GM23338 (cell line): ENCODE measurements around the gene SDR42E2. TPM values are rescaled to one million over a fixed set of nuclear protein-coding genes. Genes with fewer than 3 reads are reported as not detected.

Experiments used
- ATAC-seq: fragments of 200-7000 bp; cut with Tn5 transposase; 3 replicates; pipeline ENCODE4 v1.9.1; 2020
- DNase-seq: peaks from one replicate; pipeline ENCODE4 v3.0.0-alpha.2; 2015; ENCODE audit warnings: low spot score
- H2AFZ ChIP-seq: fragments of 200-600 bp; sonication (generic); 2 replicates; pipeline ENCODE4 v1.8.0; 2016; ENCODE audit warnings: antibody characterized with exemption, mild to moderate bottlenecking, moderate library complexity
- H3F3A ChIP-seq: fragments of 200-600 bp; sonication (generic); replicated peaks from 2 replicates; pipeline ENCODE4 v1.8.0; 2017; ENCODE audit warnings: antibody characterized with exemption, mixed run types, low read depth
- H3K27ac ChIP-seq: fragments of 200-600 bp; sonication (generic); 2 replicates; pipeline ENCODE4 v1.6.1; 2016; ENCODE audit warnings: low read depth
- H3K27me3 ChIP-seq: fragments of 200-600 bp; sonication (generic); 2 replicates; pipeline ENCODE4 v1.8.0; 2016; ENCODE audit warnings: mild to moderate bottlenecking, mixed run types, moderate library complexity; ENCODE audit not compliant: insufficient read depth
- H3K36me3 ChIP-seq: fragments of 200-600 bp; sonication (generic); 2 replicates; pipeline ENCODE4 v1.8.0; 2016; ENCODE audit warnings: mild to moderate bottlenecking; ENCODE audit not compliant: insufficient read depth
- H3K4me1 ChIP-seq: fragments of 200-600 bp; sonication (generic); 2 replicates; pipeline ENCODE4 v1.8.0; 2016; ENCODE audit warnings: mild to moderate bottlenecking, moderate library complexity; ENCODE audit not compliant: insufficient read depth
- H3K4me2 ChIP-seq: fragments of 200-600 bp; sonication (generic); 2 replicates; pipeline ENCODE4 v1.7.1; 2017; ENCODE audit warnings: mixed run types
- H3K4me3 ChIP-seq: fragments of 200-600 bp; sonication (generic); 2 replicates; pipeline ENCODE4 v1.6.1; 2016; ENCODE audit warnings: mixed run types
- H3K79me2 ChIP-seq: fragments of 200-600 bp; sonication (generic); replicated peaks from 2 replicates; pipeline ENCODE4 v1.8.0; 2017; ENCODE audit warnings: mild to moderate bottlenecking; ENCODE audit not compliant: insufficient read depth
- H3K9me2 ChIP-seq: fragments of 200-600 bp; sonication (generic); 2 replicates; pipeline ENCODE4 v1.8.0; 2017; ENCODE audit not compliant: insufficient read depth
- H4K20me1 ChIP-seq: fragments of 200-600 bp; sonication (generic); replicated peaks from 2 replicates; pipeline ENCODE4 v1.8.0; 2017; ENCODE audit warnings: mild to moderate bottlenecking; ENCODE audit not compliant: insufficient read depth
- H3K27ac Mint-ChIP-seq: 2 replicates; pipeline ENCODE4 v1.8.0; 2020; ENCODE audit warnings: inconsistent platforms, mild to moderate bottlenecking, moderate library complexity, mixed read lengths
- H3K27me3 Mint-ChIP-seq: 3 replicates; pipeline ENCODE4 v1.8.0; 2022; ENCODE audit warnings: low read depth, mild to moderate bottlenecking, moderate library complexity, mixed read lengths, inconsistent platforms; ENCODE audit not compliant: insufficient read depth, poor library complexity
- H3K36me3 Mint-ChIP-seq: 3 replicates; pipeline ENCODE4 v1.8.0; 2021; ENCODE audit warnings: low read depth, mild to moderate bottlenecking, inconsistent platforms, moderate library complexity, mixed read lengths
- H3K4me1 Mint-ChIP-seq: 3 replicates; pipeline ENCODE4 v1.8.0; 2020; ENCODE audit warnings: mild to moderate bottlenecking, inconsistent platforms, mixed read lengths
- H3K4me3 Mint-ChIP-seq: 3 replicates; pipeline ENCODE4 v1.8.0; 2021; ENCODE audit warnings: moderate library complexity, mild to moderate bottlenecking, inconsistent platforms, mixed read lengths
- H3K9me3 Mint-ChIP-seq: 3 replicates; pipeline ENCODE4 v1.8.0; 2020; ENCODE audit warnings: moderate library complexity, mild to moderate bottlenecking, inconsistent platforms, mixed read lengths
- CREB1 ChIP-seq: fragments of 250-450 bp; sonication (Bioruptor Pico); IDR thresholded peaks from 2 replicates; pipeline ENCODE4 v1.5.0; 2020; ENCODE audit warnings: low read depth, mild to moderate bottlenecking, moderate library complexity
- JUNB ChIP-seq: IDR thresholded peaks from one replicate; pipeline ENCODE4 v1.6.1; 2016; ENCODE audit warnings: antibody characterized with exemption; ENCODE audit not compliant: unreplicated experiment
- NANOG ChIP-seq: IDR thresholded peaks from 2 replicates; pipeline ENCODE4 v1.6.1; 2016; ENCODE audit warnings: antibody characterized with exemption, borderline replicate concordance
- POLR2AphosphoS5 ChIP-seq: IDR thresholded peaks from 2 replicates; pipeline ENCODE4 v1.6.1; 2016; ENCODE audit warnings: antibody characterized with exemption, low read depth
- STAT1 ChIP-seq: IDR thresholded peaks from one replicate; pipeline ENCODE4 v1.6.1; 2016; ENCODE audit warnings: antibody characterized with exemption; ENCODE audit not compliant: unreplicated experiment
- ZNF114 ChIP-seq: fragments of 250-450 bp; sonication (Bioruptor Pico); IDR thresholded peaks from 2 replicates; pipeline ENCODE4 v1.5.0; 2020; ENCODE audit warnings: mild to moderate bottlenecking, moderate library complexity
- ZNF331 ChIP-seq: fragments of 250-450 bp; sonication (Bioruptor Pico); IDR thresholded peaks from 2 replicates; pipeline ENCODE4 v1.5.0; 2020; ENCODE audit warnings: low read depth, mild to moderate bottlenecking, moderate library complexity
- polyA plus RNA-seq: library from polyadenylated mRNA; unstranded; fragments of >200 nt; fragmentation: Nextera tagmentation; extraction: Ambion mirVana; gene quantifications from 2 replicates; pipeline ENCODE4 v1.2.1, GENCODE V29; 2016
- total RNA-seq: library from RNA; depleted of rRNA; stranded (reverse); fragments of >200 nt; shearing (Covaris generic); gene quantifications from 2 replicates; pipeline ENCODE4 v1.2.3, GENCODE V29; 2014
- TF ChIP-seq, protein P1 (sequence below): IDR thresholded peaks from 2 replicates; pipeline ENCODE4 v1.6.1; 2016; ENCODE audit warnings: antibody characterized with exemption
- TF ChIP-seq, protein P2 (sequence below): fragments of 250-450 bp; sonication (Bioruptor Pico); IDR thresholded peaks from 2 replicates; pipeline ENCODE4 v1.5.0; 2020; ENCODE audit warnings: mild to moderate bottlenecking, moderate library complexity
- TF ChIP-seq, protein P3 (sequence below): IDR thresholded peaks from one replicate; pipeline ENCODE4 v1.6.1; 2018; ENCODE audit warnings: antibody characterized with exemption; ENCODE audit not compliant: unreplicated experiment
- TF ChIP-seq, protein P4 (sequence below), 2 experiments: fragments of 200-600 bp in 1 of 2; sonication (generic) in 1 of 2; conservative IDR thresholded peaks; 2 replicates each; pipeline versions ENCODE4 v1.5.1 to v1.6.1; 2016 to 2017; ENCODE audit warnings: antibody characterized with exemption in 2 of 2, low read depth in 2 of 2, mild to moderate bottlenecking in 2 of 2, moderate library complexity in 1 of 2

SDR42E2 gene
- total and polyA plus RNA-seq, 2 experiments from 2014 or later, result 0.15 TPM; not detected in 1

DNA sequence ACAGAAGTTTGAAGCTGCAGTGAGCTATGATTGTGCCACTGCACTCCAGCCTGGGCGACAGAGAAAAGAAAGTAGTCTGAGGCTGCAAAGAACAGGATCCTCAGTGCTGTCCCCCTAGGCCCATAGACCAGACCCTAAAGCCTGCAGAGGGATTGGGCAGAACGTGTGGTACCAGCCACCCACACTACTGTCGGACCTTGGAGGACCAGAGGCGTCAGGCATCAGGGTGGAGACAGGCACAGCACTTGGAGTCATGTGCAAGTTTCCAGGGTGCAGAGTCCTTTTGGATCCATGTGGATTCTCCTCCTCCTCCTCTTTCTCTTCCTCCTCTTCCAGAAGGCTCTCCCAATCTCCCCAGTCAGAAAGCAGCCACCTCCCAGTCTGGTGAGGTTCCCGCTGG lies 2.2 kb downstream of the SDR42E2 start:
- ATAC-seq (no peak), DNase-seq (no peak)
- Histone ChIP-seq H3K4me3 (no peak overlapping the region), H4K20me1 (no peaks in the 10 kb centered on the region), H3K79me2 (no peaks in the 10 kb centered on the region), H3K27me3 (peaks cover 26% of the 10 kb centered on the region), H2AFZ (no peak overlapping the region), H3K4me2 (no peak overlapping the region), H3K36me3 (no peaks in the 10 kb centered on the region), H3K4me1 (no peaks in the 10 kb centered on the region; the same call in none of the 2 replicates), H3K27ac (no peak overlapping the region), H3F3A (0 out of 2 replicates have a peak, but pooled peaks cover 6% of the 10 kb centered on the region), H3K9me2 (peaks cover 8% of the 10 kb centered on the region; the same call in 1 of the 2 replicates)
- peaks cover 4% of the 10 kb centered on the region; the same call in 2 of the 3 replicates for H3K36me3 Mint-ChIP-seq
- TF ChIP-seq, protein P1, sequence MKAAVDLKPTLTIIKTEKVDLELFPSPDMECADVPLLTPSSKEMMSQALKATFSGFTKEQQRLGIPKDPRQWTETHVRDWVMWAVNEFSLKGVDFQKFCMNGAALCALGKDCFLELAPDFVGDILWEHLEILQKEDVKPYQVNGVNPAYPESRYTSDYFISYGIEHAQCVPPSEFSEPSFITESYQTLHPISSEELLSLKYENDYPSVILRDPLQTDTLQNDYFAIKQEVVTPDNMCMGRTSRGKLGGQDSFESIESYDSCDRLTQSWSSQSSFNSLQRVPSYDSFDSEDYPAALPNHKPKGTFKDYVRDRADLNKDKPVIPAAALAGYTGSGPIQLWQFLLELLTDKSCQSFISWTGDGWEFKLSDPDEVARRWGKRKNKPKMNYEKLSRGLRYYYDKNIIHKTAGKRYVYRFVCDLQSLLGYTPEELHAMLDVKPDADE, result no peak
- TF ChIP-seq JUNB (no peak), NANOG (no peak), ZNF331 (CRISPR knock-in tag) (no peak), CREB1 (CRISPR knock-in tag) (no peak), STAT1 (no peak), POLR2AphosphoS5 (no peak), ZNF114 (no peak)
- TF ChIP-seq, protein P2, sequence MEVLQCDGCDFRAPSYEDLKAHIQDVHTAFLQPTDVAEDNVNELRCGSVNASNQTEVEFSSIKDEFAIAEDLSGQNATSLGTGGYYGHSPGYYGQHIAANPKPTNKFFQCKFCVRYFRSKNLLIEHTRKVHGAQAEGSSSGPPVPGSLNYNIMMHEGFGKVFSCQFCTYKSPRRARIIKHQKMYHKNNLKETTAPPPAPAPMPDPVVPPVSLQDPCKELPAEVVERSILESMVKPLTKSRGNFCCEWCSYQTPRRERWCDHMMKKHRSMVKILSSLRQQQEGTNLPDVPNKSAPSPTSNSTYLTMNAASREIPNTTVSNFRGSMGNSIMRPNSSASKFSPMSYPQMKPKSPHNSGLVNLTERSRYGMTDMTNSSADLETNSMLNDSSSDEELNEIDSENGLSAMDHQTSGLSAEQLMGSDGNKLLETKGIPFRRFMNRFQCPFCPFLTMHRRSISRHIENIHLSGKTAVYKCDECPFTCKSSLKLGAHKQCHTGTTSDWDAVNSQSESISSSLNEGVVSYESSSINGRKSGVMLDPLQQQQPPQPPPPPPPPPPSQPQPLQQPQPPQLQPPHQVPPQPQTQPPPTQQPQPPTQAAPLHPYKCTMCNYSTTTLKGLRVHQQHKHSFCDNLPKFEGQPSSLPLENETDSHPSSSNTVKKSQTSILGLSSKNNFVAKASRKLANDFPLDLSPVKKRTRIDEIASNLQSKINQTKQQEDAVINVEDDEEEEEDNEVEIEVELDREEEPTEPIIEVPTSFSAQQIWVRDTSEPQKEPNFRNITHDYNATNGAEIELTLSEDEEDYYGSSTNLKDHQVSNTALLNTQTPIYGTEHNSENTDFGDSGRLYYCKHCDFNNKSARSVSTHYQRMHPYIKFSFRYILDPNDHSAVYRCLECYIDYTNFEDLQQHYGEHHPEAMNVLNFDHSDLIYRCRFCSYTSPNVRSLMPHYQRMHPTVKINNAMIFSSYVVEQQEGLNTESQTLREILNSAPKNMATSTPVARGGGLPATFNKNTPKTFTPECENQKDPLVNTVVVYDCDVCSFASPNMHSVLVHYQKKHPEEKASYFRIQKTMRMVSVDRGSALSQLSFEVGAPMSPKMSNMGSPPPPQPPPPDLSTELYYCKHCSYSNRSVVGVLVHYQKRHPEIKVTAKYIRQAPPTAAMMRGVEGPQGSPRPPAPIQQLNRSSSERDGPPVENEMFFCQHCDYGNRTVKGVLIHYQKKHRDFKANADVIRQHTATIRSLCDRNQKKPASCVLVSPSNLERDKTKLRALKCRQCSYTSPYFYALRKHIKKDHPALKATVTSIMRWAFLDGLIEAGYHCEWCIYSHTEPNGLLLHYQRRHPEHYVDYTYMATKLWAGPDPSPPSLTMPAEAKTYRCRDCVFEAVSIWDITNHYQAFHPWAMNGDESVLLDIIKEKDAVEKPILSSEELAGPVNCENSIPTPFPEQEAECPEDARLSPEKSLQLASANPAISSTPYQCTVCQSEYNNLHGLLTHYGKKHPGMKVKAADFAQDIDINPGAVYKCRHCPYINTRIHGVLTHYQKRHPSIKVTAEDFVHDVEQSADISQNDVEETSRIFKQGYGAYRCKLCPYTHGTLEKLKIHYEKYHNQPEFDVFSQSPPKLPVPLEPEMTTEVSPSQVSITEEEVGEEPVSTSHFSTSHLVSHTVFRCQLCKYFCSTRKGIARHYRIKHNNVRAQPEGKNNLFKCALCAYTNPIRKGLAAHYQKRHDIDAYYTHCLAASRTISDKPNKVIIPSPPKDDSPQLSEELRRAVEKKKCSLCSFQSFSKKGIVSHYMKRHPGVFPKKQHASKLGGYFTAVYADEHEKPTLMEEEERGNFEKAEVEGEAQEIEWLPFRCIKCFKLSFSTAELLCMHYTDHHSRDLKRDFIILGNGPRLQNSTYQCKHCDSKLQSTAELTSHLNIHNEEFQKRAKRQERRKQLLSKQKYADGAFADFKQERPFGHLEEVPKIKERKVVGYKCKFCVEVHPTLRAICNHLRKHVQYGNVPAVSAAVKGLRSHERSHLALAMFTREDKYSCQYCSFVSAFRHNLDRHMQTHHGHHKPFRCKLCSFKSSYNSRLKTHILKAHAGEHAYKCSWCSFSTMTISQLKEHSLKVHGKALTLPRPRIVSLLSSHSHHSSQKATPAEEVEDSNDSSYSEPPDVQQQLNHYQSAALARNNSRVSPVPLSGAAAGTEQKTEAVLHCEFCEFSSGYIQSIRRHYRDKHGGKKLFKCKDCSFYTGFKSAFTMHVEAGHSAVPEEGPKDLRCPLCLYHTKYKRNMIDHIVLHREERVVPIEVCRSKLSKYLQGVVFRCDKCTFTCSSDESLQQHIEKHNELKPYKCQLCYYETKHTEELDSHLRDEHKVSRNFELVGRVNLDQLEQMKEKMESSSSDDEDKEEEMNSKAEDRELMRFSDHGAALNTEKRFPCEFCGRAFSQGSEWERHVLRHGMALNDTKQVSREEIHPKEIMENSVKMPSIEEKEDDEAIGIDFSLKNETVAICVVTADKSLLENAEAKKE, result no peak
- TF ChIP-seq, protein P3, sequence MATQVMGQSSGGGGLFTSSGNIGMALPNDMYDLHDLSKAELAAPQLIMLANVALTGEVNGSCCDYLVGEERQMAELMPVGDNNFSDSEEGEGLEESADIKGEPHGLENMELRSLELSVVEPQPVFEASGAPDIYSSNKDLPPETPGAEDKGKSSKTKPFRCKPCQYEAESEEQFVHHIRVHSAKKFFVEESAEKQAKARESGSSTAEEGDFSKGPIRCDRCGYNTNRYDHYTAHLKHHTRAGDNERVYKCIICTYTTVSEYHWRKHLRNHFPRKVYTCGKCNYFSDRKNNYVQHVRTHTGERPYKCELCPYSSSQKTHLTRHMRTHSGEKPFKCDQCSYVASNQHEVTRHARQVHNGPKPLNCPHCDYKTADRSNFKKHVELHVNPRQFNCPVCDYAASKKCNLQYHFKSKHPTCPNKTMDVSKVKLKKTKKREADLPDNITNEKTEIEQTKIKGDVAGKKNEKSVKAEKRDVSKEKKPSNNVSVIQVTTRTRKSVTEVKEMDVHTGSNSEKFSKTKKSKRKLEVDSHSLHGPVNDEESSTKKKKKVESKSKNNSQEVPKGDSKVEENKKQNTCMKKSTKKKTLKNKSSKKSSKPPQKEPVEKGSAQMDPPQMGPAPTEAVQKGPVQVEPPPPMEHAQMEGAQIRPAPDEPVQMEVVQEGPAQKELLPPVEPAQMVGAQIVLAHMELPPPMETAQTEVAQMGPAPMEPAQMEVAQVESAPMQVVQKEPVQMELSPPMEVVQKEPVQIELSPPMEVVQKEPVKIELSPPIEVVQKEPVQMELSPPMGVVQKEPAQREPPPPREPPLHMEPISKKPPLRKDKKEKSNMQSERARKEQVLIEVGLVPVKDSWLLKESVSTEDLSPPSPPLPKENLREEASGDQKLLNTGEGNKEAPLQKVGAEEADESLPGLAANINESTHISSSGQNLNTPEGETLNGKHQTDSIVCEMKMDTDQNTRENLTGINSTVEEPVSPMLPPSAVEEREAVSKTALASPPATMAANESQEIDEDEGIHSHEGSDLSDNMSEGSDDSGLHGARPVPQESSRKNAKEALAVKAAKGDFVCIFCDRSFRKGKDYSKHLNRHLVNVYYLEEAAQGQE, result no peak
- TF ChIP-seq, protein P4, sequence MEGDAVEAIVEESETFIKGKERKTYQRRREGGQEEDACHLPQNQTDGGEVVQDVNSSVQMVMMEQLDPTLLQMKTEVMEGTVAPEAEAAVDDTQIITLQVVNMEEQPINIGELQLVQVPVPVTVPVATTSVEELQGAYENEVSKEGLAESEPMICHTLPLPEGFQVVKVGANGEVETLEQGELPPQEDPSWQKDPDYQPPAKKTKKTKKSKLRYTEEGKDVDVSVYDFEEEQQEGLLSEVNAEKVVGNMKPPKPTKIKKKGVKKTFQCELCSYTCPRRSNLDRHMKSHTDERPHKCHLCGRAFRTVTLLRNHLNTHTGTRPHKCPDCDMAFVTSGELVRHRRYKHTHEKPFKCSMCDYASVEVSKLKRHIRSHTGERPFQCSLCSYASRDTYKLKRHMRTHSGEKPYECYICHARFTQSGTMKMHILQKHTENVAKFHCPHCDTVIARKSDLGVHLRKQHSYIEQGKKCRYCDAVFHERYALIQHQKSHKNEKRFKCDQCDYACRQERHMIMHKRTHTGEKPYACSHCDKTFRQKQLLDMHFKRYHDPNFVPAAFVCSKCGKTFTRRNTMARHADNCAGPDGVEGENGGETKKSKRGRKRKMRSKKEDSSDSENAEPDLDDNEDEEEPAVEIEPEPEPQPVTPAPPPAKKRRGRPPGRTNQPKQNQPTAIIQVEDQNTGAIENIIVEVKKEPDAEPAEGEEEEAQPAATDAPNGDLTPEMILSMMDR (conservative IDR thresholded peaks at IDR 0.05; ENCODE audit: low read depth in 2 of 2), result no peak
- H3K27ac Mint-ChIP-seq, result no peak overlapping the region
- H3K4me1 Mint-ChIP-seq, result no peaks in the 10 kb centered on the region
- no peak overlapping the region for H3K4me3 Mint-ChIP-seq
- peaks cover 5% of the 10 kb centered on the region for H3K27me3 Mint-ChIP-seq
- no peaks in the 10 kb centered on the region; the same call in 2 of the 3 replicates for H3K9me3 Mint-ChIP-seq
